ENCODE data around the gene DUOXA2. TPM values are rescaled to one million over a fixed set of nuclear protein-coding genes. Genes with fewer than 3 reads are reported as not detected.
"Not testable (repeated sequence)": the region's sequence is repeated elsewhere in the genome, so short reads cannot be mapped to it uniquely, and the experiment has no call there.

Gene DUOXA2
- total RNA-seq, 1 donor = not detected

DNA sequence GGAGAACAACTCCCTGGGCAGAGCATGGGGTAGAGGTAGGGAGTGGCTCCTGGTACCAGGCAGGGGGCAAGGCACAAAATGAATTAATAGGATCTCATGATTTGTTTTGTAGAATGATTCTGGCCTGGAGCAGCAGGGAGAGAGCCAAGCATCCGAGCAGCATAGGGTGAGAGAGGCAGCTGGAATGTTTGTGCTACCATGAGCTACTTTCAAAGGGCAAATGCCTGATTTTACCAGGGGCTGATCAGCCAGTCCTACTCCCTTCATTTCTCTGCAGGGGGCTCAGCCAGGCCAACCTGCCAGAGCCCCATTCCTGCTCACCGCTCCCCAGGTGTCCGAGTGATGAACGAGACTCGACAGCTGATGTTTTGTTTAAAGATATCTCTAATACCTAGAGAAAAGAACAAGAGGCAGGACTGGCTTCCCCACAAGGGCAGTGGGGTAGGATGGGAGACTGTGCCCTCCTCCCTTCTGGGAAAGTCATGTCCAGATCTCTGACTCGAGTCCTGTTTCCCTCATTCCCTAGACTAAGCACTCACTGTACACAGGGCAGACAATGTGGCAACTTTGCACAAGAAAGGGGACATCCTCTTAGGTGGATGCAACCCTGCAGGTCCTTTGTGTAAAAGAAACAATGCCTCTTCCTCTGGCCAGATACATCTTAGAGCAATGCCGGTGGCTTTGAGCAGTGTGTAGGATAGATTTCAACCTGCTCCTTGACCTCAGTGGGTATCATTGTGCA is 13.1 kb upstream of the DUOXA2 start:
- no peak overlapping the region for H3K4me3 ChIP-seq (ENCODE audit: low read depth, low read length)
- TF ChIP-seq, protein P1, sequence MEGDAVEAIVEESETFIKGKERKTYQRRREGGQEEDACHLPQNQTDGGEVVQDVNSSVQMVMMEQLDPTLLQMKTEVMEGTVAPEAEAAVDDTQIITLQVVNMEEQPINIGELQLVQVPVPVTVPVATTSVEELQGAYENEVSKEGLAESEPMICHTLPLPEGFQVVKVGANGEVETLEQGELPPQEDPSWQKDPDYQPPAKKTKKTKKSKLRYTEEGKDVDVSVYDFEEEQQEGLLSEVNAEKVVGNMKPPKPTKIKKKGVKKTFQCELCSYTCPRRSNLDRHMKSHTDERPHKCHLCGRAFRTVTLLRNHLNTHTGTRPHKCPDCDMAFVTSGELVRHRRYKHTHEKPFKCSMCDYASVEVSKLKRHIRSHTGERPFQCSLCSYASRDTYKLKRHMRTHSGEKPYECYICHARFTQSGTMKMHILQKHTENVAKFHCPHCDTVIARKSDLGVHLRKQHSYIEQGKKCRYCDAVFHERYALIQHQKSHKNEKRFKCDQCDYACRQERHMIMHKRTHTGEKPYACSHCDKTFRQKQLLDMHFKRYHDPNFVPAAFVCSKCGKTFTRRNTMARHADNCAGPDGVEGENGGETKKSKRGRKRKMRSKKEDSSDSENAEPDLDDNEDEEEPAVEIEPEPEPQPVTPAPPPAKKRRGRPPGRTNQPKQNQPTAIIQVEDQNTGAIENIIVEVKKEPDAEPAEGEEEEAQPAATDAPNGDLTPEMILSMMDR (IDR thresholded peaks at IDR 0.05; ENCODE audit: insufficient read depth, low read length) = no peak
- no peak for DNase-seq (ENCODE audit: low read depth)

DNA sequence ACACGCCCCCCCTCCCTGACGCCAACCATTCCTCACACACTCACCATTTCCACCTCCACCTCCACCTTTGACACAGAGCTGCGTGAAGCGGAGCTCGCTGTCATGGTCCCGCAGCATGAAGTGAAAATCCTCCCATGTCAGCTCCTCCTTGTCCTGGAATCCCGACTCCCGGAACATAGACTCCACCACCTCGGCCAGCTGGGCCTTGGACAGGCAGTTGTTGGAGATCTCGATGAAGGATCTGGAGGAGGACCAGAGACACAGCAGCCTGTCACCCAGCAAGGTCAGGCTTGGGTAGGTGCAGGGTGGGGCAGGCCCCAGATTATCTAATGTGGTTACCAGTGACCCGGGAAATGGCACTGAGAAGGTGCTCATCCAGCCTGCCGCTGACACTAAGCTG is 12.4 kb upstream of the DUOXA2 start:
- TF ChIP-seq, protein P1 (IDR thresholded peaks at IDR 0.05; ENCODE audit: insufficient read depth, low read length) = no peak
- no peak for DNase-seq (ENCODE audit: low read depth)
- H3K4me3 ChIP-seq (ENCODE audit: low read depth, low read length) = no peak overlapping the region

DNA sequence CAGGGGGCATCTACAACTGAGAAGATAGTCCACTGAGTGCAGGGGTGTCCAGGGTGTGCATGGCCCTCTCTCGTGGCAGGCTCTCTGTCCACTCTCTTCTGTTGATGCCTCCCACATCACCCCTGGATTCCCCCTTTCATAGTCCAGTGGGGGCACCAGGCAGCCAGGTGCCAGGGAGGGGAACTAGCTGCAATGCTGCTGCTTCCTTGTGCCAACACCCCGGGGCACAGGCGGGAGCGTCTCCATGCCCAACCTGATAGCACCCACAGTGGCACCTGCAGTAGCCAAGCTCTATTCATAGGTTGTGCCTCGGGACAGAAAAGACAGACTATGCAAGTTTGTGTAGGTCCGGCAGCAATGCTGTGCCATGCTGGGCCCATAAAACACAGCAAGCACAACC is 11.9 kb upstream of the DUOXA2 start:
- DNase-seq (ENCODE audit: low read depth) = no peak
- TF ChIP-seq, protein P1 (IDR thresholded peaks at IDR 0.05; ENCODE audit: insufficient read depth, low read length) = no peak
- no peak overlapping the region for H3K4me3 ChIP-seq (ENCODE audit: low read depth, low read length)

DNA sequence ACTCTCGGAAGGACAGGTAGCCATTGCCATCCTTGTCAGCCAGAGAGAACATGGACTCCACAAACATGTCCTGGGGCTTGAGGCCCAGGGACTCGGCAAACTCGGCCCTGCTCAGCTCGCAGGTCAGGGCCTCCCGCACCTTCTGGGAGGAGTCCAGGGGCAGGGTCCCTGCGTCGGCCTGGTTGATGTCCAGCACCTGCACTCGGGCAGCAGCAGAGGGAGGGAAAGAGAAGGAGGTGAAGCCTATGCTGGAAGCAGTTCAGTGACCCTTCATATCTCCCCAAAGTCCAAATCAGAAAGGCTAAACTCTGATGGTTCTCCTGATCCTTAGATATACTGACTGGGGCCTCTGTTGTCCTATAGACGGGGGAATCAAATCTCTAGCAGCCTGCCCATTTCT is 10.0 kb upstream of the DUOXA2 start:
- not testable (repeated sequence) for DNase-seq (ENCODE audit: low read depth); H3K4me3 ChIP-seq (ENCODE audit: low read depth, low read length)

DNA sequence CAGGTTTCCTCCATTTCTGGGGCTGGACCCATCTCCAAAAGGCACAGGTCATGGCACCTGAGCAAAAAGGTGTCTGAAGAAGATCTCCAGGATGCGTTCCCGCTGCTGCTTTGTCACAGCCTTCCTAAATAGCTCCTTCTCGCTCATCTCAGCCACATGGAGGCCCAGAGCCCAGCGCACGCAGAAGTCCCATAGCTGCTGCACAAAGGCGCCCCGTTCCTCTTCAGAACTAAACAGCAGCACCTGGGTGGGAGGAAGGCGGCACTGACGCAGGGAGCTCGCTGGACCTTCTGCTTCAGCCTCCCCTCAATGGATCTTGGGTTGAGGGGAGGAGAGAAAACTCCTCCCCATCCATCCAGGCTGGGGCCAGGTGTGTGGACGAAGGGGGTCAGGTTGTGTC is 8.5 kb upstream of the DUOXA2 start:
- DNase-seq (ENCODE audit: low read depth) = no peak
- TF ChIP-seq, protein P1 (IDR thresholded peaks at IDR 0.05; ENCODE audit: insufficient read depth, low read length) = no peak
- no peak overlapping the region for H3K4me3 ChIP-seq (ENCODE audit: low read depth, low read length)

DNA sequence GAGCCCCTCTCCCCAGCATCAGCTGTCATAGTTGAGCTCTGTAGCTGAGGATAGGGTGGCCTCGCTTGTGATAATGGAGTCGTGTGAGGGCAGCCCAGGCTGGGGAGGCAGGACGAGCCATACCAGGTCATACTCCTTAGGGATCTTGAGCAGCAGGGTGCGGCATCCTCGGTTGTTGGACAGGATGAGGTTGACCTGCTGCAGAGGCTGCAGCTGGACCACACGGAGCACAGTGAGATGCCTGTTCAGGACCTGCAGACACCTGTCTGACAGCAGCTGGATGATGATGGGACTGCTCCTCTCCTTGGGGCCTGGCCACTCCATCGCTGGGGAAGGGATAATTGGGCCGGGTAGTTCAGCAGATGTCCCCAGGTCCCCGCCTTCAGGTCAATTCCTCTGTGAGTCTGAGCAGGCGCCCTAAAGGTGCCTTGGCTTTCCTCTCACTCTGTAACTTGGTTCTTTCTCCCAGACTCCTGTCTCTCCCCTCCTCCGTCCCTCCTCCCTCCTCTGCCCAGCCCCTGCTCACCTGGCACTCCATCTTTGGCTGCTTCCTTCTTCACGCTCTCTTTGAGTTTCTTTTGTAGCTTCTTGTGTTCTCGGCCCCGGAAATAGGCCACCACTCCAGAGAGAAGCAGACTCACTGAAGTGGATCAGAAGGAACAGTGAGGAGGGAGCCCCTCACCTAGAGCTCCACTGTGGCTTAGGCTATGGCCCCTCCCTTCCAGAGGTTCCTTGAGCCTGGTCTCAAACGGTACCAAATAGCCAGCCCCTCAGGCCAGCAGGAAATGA is 7.9 kb upstream of the DUOXA2 start:
- no peak for DNase-seq (ENCODE audit: low read depth)
- TF ChIP-seq, protein P1 (IDR thresholded peaks at IDR 0.05; ENCODE audit: insufficient read depth, low read length) = no peak
- no peak overlapping the region for H3K4me3 ChIP-seq (ENCODE audit: low read depth, low read length)

DNA sequence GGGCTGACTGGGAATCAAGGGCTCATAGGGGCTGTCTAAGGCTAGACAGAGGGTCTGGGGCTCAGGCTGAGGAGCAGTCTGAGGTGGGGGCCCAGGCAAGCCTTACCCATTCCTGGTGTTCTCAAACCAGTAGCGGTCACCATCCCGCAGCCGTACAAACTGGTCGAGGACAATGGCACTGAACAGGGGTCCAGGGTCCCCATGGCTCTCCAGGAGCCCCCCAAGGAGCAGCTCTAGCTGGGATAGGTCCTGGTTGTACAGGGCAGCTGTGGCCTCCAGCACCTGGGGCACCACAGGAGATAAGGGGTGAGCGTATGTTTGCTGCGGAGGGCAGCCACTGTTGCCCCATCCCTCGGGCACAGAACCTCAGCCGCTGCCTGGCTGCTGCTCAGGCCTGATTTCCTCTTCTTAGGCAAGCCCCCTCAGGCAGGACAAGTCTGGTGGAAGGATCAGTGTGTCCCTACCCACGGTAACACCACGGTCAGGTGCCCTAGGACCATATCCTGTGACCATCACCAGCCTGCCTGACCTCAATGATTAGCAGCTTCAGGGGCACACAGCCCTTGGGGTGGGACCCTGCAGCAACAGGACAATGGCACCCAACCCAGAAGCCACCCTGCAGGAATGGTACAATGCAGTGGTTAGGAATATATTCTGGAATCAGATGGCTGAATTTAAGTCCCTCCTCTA is 6.0 kb upstream of the DUOXA2 start:
- H3K4me3 ChIP-seq (ENCODE audit: low read depth, low read length) = no peak overlapping the region
- no peak for DNase-seq (ENCODE audit: low read depth)
- TF ChIP-seq, protein P1 (IDR thresholded peaks at IDR 0.05; ENCODE audit: insufficient read depth, low read length) = no peak
